HUDEP-2 (cell line): ENCODE results near the gene PRR35.

Source experiments
- DNase-seq, 76 experiments: peaks; one replicate each; lab custom pipeline; 2025; ENCODE audit not compliant: unreplicated experiment in 76 of 76; lab: John Stamatoyannopoulos, UW

Gene PRR35

DNA sequence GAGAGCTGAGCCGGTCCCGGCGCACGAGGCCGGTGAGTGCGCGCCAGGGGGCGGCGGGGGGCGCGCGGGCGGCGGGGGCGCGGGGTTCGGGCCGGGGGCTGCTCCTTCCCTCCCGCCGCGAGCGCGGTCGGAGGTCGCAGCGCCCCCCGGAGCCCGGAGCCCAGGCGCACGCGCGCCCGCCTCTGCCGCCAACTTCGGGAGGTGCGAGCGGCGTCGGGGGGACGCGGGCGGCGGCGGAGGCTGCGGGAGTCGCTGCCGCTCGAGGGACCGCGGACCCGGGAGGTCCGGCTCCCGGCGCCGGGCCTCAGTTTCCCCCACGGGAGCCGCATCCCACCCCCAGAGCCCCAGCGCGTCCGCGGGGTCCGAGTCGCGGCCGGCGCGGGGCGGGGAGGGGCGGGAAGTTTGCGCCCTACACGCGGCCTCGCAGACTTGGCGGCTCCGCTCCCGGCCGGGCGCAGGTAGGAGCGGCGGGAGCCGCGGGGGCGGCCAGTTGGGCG, at the start of gene PRR35:
Gene PRR35 (plus strand): TSS at position 191 of the 497 bp plus-strand sequence. CDS start 2,901 bp downstream, outside the sequence.
- no peak for DNase-seq

DNA sequence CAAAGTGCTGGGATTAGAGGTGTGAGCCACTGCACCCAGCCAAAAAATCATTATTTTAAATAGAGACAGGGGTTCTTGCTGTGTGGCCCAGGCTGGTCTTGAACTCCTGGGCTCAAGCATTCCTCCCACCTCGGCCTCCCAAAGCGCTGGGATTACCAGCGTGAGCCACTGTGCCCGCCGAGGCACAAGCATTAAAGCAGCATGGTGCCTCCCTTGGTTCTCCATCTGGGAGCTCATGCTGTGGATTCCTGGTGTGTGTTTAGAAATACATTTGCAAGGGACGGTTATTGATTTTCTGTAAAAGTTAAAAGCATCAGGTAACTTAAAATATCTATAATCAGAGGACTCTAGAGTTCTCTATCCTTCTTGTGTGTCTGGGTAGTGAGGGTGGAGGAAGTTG, 47.4 kb upstream of the PRR35 start:
- no peak for DNase-seq

DNA sequence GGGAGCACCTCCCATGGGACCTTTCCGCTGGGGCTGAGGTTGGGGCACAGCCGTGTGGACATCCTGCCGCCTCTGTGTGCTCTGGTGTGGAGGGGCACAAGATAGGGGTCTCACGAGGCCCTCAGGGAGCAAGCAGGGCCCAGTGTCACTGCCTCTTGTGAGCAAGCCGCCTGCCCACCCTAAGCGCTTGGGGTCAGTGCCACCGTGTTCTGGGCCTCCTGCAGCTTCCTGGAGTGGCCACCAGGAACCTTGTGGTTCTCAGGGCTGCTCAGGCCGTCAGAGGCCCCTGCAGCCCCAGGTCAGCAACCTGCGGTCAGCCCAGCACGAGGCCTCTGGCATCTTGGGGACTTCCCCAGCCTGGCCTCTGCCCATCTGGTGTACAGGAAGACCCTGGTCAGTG, 46.2 kb upstream of the PRR35 start:
- no peak for DNase-seq

DNA sequence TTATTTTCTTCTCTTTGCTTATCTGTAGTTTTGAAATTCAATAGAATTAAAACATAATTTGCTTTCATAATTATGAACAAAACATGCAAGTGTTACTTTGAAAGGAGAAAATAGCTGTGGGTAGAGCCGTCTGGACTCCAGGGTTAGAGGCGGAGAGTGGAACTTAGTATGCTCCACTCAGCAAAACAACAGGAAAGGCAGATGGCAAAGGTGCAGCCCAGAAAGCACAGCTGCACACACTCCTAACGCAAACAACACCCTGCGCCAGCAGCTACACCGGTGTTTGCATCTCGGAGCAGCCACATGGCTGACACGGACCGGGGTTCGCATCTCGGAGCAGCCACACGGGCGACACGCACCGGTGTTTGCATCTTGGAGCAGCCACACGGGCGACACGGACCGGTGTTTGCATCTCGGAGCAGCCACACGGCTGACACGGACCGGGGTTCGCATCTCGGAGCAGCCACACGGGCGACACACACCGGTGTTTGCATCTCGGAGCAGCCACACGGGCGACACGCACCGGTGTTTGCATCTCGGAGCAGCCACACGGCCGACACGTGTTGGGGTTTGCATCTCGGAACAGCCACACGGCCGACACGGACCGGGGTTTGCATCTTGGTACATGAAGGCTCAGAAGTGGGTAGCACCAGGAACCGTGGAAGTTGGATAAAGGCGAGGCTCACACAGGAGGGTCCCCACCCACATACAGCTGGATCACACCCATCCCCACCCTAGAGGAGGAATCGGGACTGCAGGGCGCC, 44.8 kb upstream of the PRR35 start:
- DNase-seq: no peak

DNA sequence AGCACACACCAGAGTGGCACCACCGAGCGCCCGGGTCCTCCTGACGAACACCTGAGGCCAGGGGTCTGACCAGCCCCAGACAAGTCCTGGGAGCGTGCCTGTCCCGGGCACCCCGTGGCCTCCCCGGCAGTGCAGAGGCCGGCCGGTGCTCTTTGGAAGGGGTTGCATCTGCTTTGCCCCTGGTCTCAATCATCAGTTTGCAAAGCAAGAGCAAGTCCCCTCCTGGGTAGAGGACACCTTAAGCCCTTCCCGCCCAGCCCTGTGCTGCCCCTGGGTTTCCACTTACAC, 44.3 kb upstream of the PRR35 start:
- no peak for DNase-seq

DNA sequence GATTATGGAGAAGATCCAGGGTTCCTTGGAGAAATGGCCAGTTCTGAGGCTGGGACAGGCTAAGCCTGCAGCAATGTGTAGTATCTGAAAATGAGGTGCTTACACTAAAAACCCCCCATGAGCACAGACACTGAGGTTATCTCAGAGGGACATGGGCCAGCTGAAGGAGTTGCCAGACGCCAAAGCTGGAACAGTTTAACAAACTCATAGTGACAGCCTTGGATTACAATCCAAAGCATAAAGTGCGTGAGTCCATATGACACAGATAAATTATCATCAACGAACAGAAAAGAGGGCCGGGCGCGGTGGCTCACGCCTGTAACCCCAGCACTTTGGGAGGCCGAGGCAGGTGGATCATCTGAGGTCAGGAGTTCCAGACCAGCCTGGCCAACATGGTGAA, 43.9 kb upstream of the PRR35 start:
- DNase-seq: peak in 17 of 76 experiments; percentile 2 to 64 (median 25)

DNA sequence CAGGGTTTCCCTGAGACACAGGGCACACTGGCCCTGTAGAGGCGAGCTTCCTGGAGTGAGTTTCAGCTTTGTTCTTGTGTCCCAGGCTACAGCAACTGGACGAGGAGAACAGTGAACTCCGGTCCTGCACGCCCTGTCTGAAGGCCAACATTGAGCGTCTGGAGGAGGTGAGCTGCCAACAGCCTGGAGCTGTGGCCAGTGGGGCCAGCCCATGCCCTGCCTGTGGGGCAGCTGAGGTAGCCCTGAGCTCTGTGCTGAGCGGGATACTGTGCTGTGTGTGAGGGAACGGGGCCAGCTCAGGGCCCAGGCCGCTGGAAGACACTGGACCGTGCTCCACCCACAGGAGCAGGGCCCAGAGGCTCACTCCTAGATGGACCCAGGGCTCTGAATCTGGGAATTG, 41.3 kb upstream of the PRR35 start:
- no peak for DNase-seq

DNA sequence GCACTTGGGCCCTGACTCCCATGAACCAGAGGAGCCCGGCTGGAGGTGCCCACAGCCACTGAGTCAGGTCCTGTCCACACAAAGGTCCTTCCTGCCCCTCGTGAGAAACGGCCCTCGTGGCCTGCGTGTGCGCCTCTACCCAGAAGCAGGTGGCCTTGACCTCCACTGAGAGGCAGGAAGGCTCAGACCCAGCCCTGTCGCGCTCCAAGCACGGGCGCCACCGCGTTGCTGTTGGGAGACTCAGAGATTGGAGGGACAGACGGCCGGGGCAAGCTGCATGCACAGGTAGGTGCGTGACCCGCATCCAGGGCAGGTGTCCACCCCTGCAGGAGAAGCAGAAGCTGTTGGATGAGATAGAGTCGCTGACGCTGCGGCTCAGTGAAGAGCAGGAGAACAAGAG, 40.8 kb upstream of the PRR35 start:
- no peak for DNase-seq

DNA sequence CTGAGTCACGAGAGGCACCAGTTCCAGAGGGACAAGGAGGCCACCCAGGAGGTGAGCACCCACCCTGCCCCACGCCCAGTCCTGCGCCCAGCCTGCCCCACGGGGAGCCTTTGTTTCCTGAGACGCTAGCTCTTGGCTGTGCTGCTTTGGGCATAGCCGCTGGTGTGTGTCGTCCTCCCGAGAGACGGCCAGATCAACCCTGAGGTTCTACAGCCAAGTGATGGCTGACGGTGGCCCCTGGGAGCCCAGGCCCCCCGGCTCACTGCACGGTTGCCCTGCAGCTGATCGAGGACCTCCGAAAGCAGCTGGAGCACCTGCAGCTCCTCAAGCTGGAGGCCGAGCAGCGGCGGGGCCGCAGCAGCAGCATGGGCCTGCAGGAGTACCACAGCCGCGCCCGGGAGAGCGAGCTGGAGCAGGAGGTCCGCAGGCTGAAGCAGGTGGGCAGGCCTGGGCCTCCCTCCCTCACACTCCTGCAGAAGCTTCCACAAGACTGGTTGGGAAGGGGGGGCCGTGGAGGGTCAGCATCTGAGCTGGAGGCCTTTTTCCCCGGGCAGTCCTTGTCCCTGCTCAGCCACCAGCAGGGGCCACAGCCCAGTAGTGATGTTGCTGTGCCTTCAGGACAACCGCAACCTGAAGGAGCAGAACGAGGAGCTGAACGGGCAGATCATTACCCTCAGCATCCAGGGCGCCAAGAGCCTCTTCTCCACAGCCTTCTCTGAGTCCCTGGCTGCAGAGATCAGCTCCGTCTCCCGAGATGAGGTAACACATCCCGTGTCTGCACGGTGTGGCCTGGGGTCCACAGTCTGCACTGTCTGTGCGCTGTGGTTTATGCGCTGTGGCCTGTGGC, 40.1 kb upstream of the PRR35 start:
- DNase-seq: no peak

DNA sequence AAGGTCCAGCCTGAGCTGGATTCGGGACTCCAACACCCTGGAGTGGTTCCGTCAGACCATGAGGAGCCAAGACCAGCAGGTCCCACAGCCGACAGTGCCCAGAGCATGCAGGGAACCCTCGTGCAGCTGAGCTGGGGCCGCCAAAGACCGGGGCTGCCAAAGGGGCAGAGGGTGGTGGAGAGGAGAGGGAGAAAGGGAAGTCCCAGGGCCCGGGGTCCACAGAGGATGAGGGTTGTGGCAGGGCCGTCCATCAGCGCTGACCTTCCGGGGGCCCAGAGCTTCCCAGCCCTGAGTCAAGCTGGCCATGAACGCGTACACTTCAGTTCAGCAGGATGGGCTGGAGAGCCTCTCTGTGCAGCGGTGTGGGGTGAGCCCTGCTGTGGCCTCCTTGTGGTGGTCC, 39.3 kb upstream of the PRR35 start:
- DNase-seq: no peak

DNA sequence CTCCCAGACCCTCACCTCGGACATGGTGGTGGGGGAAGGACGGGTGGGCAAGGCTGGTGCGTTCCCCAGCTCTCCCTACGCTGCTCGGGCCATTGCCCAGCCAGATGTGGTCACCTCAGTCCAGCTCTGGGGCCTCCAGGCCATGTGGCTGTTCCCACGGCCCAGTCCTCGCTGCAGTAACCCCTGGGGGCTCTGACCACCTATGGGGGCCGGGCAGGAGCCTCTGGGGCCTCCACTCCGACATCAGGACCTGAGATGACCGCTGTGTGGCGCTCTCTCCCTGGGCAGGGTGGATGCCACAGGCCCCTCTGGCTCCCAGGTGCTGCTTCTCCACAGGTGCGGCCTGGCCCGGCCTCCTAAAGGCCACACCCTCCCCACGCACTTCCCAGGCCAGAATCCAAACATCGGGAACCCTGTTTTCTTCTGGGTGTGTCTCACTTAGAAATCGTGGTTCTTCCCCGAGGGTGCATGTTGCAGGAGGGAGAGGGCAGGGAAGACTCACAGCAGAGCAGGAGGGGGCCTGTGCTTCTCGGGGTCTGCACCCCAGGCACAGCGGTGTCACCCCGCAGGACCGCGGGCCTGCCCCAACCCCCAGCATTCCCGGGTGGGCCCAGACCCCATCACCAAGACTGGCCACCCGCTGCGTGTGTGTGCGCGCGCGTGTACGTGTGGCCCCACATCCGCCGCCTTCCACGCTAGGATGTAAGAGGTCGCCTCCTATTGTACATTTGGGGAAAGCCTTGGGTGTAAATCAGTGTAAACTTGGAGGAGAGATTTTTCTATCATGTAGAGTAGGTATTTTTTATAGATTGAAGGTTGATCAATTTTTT, 38.6 kb upstream of the PRR35 start:
- no peak for DNase-seq

DNA sequence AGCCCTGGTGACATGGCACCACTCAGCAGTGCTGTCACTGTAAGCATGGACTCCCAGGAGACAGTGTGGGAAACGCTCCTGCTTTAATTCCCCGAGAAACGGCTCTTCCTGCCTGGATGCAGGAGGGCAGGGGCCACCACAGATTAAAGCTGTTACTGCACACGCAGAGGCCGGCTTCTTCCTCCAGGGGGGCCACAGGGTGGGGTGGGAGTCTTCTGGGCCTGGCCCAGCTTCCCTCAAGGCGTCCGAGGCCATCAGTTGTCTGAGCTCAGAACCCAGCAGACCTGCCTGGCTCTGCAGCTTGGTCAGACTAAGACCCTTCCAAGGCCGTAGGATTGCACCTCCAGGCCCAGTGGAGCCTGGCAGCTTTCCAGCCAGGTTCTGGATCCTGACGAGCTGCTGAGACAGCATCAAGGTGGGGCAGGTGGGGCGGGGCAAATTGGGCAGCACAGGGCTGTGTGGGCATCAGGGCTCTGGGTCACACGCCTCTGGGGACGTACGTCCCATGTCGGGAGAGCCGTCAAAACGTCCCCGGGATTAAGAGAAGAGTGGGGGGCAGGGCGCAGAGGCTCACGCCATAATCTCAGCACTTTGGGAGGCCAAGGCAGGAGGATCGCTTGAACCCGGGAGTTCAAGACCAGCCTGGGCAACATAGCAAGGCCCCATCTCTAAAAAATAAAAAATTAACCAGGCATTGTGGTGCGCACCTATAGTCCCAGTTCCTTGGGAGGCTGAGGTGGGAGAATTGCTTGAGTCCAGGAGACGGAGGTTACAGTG, 37.7 kb upstream of the PRR35 start:
- no peak for DNase-seq

DNA sequence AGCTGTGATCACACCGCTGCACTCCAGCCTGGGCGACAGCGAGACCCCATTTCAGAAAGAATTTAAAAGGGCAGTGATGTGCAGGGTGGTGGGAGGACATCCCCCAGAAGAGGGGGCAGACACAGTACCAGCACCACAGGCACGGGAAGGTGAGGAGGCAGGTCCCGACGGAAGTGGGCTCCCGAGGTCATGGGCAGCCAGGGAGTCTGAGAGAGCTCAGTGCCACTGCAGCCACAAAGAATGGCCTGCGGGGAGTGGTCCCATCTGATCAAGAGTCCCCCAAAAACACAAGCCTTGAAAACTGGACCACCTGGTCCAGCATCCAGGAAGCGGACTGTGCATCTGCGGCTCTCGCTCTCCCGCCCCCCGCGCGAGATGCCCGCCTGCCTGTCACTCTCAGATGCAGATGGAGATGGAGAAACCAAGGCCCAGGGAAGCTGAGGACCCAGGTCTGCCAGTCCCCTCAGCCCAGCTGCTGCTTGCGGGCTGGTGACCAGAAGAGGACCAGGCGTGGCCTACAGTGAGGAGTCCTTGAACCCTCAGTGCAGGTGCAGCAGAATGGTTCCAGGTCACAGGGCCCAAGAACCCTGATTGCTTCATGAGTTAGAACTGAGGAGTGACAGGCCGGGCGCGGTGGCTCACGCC, 37.0 kb upstream of the PRR35 start:
- no peak for DNase-seq

DNA sequence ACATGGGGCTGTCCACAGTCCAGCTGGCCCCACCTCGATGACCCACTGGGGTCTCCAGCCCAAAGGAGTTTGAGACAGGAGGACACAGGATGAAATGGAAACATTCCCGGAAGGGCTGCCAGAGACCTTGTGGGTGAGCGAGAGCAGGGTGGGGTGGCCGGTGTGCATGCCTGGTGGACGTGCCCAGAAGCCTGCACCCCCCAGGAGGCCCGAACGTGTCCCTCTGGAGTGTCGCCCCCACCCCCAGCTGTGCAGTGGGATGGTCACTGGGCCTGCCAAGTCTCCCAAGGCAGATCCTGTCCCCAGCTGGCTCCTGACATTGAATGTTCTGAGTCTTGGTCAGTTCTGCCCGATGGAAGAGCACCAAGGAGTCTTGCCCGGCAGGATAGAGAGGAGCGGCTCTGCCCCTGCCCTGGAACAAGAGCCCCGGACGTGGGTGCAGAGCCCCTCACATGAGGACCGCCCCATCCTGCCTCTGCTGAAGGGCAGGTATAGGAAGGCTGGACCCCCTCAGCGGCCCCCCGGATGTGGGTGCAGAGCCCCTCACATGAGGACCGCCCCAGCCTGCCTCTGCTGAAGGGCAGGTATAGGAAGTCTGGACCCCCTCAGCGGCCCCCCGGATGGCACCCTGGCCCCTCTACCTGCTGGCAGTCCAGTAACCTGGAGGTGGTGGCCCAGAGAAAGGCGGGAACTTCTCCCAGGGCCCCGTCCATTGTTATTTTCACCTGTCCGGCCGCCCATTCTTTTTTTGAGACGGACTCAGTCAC, 35.7 kb upstream of the PRR35 start:
- DNase-seq: no peak

DNA sequence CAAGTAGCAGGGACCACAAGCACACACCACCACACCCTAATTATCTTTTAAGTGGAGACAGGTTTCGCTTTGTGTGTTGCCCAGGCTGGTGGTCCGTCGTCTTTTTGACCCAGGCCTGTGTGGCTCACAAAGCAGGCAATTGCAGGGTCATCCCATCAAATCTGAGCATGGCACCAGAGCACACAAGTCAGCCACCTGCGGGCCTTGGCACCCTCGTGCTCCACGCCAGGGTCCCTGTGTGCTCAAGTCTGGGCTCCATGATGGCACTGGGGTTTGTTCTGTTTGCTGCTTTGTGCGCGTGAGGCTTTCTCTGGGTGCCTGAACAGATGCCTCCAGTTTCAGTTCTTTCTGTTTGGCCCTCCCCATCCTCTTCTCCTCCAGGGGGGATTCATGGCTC, 35.1 kb upstream of the PRR35 start:
- DNase-seq: no peak

DNA sequence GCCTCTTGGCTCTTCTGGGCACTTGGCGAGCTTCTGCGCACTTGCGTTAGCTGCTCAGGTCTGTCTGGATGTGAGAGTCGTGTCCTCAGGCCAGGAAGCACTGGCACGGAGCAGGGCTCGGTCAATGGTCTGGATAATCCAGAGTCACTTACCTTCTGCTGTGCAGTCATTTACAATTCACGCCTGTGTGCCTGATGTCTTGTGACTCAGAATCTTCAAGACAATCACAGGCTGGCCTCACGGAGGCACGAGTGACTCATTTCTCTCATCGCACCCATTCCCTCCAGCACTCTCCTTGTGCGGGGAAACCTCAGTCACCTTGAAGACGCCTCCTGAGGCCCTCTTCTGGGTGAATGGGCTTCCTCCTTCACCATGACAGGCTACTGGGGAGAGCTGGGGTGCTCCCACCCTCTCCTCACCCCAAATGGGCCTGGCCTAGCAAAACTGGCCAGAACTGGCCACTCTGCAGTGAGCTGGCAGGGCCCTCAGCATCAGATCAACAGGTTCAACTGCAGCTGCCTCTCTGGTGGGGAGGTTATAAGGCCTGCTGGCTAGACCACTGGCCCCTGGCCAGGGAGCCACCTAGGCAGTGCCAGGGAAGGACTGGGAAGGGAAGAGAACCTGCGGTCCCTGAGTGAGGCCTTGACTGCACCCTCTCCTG, 34.5 kb upstream of the PRR35 start:
- peak in 49 of 76 experiments; percentile 8 to 70 (median 33) for DNase-seq

DNA sequence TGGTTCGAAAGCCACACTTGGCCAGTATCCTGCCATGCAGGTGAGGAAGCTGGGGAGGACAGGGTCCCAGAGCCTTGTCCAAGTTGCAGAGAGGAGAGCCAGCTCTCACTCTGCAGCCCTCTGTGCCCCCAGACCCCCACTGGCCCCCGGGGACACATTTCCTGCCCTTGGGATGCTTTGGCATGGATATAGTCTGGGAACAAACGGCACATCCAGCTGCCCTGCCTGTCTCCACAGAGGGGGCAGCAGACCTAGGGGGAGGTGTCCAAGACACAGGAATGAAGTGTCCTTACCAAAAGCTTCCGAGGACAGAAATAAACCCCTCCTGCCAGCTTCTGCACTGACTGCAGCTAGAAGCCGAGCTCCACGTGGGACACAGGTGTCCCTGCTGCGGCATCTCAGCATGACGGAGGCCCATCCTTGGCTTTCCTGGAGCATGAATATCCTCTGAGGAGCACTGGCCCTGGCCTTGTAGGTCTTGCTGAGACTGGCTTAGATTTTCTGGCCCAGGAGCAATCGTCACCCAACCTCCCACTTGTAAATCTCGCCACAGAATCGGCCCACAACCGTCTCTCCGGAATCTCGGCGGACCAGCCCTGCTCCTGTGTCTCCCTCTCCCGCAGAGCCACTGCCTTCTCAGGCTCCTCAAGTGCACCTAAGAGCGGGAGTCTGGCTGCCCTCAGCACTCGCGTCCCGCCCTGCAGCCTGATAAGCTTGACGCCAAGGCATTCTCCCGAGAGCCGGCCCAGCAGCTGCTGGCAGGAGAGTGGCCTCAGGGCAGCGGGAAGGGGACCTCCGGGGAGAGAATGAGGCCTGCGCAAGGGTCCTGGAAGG, 33.8 kb upstream of the PRR35 start:
- peak in 61 of 76 experiments; percentile 7 to 74 (median 54) for DNase-seq
